HepG2 (cell line): ENCODE measurements around the gene GOLGA3. TPM values are rescaled to one million over a fixed set of nuclear protein-coding genes. Genes with fewer than 3 reads are reported as not detected.
A peak's percentile ranks its signal among the peaks of the same experiment; 100 is the strongest.

Source experiments
- CREB1 ChIP-seq, 2 experiments: fragments of 450-650 bp in 1 of 2; IDR thresholded peaks; 2 replicates each; pipeline ENCODE4 v1.6.1; 2016 to 2017; ENCODE audit warnings: control low read depth in 1 of 2, mild to moderate bottlenecking in 1 of 2, missing compliant biosample characterization in 1 of 2, missing genetic modification characterization in 1 of 2
- HBP1 ChIP-seq: IDR thresholded peaks from 2 replicates; pipeline ENCODE4 v1.6.1; 2016; ENCODE audit warnings: low read depth, control low read depth
- HNF4A ChIP-seq: sonication (generic); formaldehyde crosslinking; IDR thresholded peaks from 2 replicates; pipeline ENCODE4 v1.4.0; 2020; ENCODE audit warnings: missing genetic modification reagents
- HNF4G ChIP-seq, 2 experiments: sonication (generic) in 1 of 2; formaldehyde crosslinking in 1 of 2; IDR thresholded peaks; 2 replicates each; pipeline versions ENCODE4 v1.4.0 to v1.6.1; 2011 to 2020; ENCODE audit warnings: borderline replicate concordance in 2 of 2, low read depth in 2 of 2, mild to moderate bottlenecking in 2 of 2, low read length in 1 of 2, missing genetic modification reagents in 1 of 2, moderate library complexity in 1 of 2
- KIAA2018 ChIP-seq: sonication (generic); formaldehyde crosslinking; IDR thresholded peaks from 2 replicates; pipeline ENCODE4 v1.5.0; 2020; ENCODE audit warnings: mild to moderate bottlenecking, missing genetic modification reagents, borderline replicate concordance
- MXI1 ChIP-seq: IDR thresholded peaks from 3 replicates; pipeline ENCODE4 v1.6.1; 2012; ENCODE audit warnings: low read depth, low read length, inconsistent platforms, borderline replicate concordance
- NR1H2 ChIP-seq: sonication (generic); formaldehyde crosslinking; IDR thresholded peaks from 2 replicates; pipeline ENCODE4 v1.8.1; 2022; ENCODE audit warnings: low read depth, missing genetic modification reagents, borderline replicate concordance
- PRMT3 ChIP-seq: sonication (generic); formaldehyde crosslinking; IDR thresholded peaks from 2 replicates; pipeline ENCODE4 v1.8.1; 2022; ENCODE audit warnings: low read depth, mild to moderate bottlenecking, moderate library complexity, missing genetic modification reagents, borderline replicate concordance
- TAF15 ChIP-seq: fragments of 200-400 bp; formaldehyde crosslinking; IDR thresholded peaks from one replicate; pipeline ENCODE4 v1.6.1; 2018; ENCODE audit warnings: mild to moderate bottlenecking, low read depth, low read length; ENCODE audit not compliant: poor library complexity, severe bottlenecking
- TFDP2 ChIP-seq: sonication (generic); formaldehyde crosslinking; IDR thresholded peaks from 2 replicates; pipeline ENCODE4 v1.4.0; 2020; ENCODE audit warnings: missing genetic modification reagents
- ZGPAT ChIP-seq: IDR thresholded peaks from 2 replicates; pipeline ENCODE4 v1.6.1; 2016; ENCODE audit warnings: mild to moderate bottlenecking
- ZKSCAN1 ChIP-seq: fragments of 150-350 bp; IDR thresholded peaks from 2 replicates; pipeline ENCODE4 v1.6.1; 2014; ENCODE audit warnings: low read length
- ZNF274 ChIP-seq: sonication (generic); formaldehyde crosslinking; IDR thresholded peaks from 2 replicates; pipeline ENCODE4 v1.5.1; 2020; ENCODE audit warnings: mild to moderate bottlenecking, missing genetic modification reagents
- ZNF333 ChIP-seq: sonication (generic); formaldehyde crosslinking; IDR thresholded peaks from 2 replicates; pipeline ENCODE4 v1.4.0; 2020; ENCODE audit warnings: mild to moderate bottlenecking, missing genetic modification reagents, borderline replicate concordance
- polyA plus RNA-seq, 8 experiments: library from polyadenylated mRNA; depleted of rRNA in 3 of 8; stranded (reverse) in 7 of 8; unstranded in 1 of 8; fragments of >200 nt; fragmentation: Illumina TruSeq in 4 of 8; extraction: Trizol in 4 of 8; gene quantifications; 2 replicates each; pipeline versions ENCODE4 v1.2.1 to v1.2.3, GENCODE V29; 2011 to 2016; ENCODE audit warnings: low read depth in 4 of 8, missing spikeins in 1 of 8, mixed read lengths in 1 of 8; ENCODE audit not compliant: insufficient read depth in 1 of 8
- total RNA-seq, 5 experiments: library from RNA; depleted of rRNA; stranded (reverse); fragments of >200 nt; fragmentation: Illumina TruSeq; extraction: Trizol; gene quantifications; 2 replicates each; pipeline ENCODE4 v1.2.3, GENCODE V29; 2016; ENCODE audit warnings: low read depth in 1 of 5

The GOLGA3 gene
- total and polyA plus RNA-seq, 2 of the 13 experiments (the other 11 are each of a cell fraction or from before 2014, with no cell fraction given), result 22.0 to 43.0 TPM

- TF ChIP-seq CREB1 (IDR thresholded peaks at IDR 0.05) (peak; percentile 74), CREB1 (CRISPR knock-in tag; IDR thresholded peaks at IDR 0.05) (peak; percentile 91), ZGPAT (CRISPR knock-in tag) (peak; percentile 90), ZKSCAN1 (0 out of 2 replicates have a peak, but pooled peaks have one; percentile 21), ZNF274 (CRISPR knock-in tag) (peak; percentile 53; the same call in 1 of the 2 replicates), NR1H2 (CRISPR knock-in tag) (no peak), HNF4G (IDR thresholded peaks at IDR 0.05; ENCODE audit: borderline replicate concordance, low read depth, low read length) (peak; percentile 47; the same call in 1 of the 2 replicates), HNF4G (CRISPR knock-in tag; IDR thresholded peaks at IDR 0.05; ENCODE audit: borderline replicate concordance, low read depth) (no peak), ZNF333 (CRISPR knock-in tag) (peak; percentile 72; the same call in 1 of the 2 replicates), PRMT3 (CRISPR knock-in tag) (0 out of 2 replicates have a peak, but pooled peaks have one; percentile 20), HBP1 (CRISPR knock-in tag) (no peak), HNF4A (CRISPR knock-in tag) (peak; percentile 37; the same call in 1 of the 2 replicates), KIAA2018 (CRISPR knock-in tag) (no peak), TAF15 (no peak), TFDP2 (CRISPR knock-in tag) (peak; percentile 45), MXI1 (peak; percentile 84; the same call in 2 of the 3 replicates)
Measured at GRCh38 chr12:132828706-132829534, at the start of gene GOLGA3 (continued).
